LNCaP clone FGC (cell line): Measurements from ENCODE around the gene ZNF620.

Source experiments
- DNase-seq: peaks from one replicate; pipeline ENCODE4 v3.0.0-alpha.2; 2011; ENCODE audit warnings: low read depth
- H3K4me3 ChIP-seq: 2 replicates; pipeline ENCODE4 v1.5.1; 2011; ENCODE audit warnings: mild to moderate bottlenecking, low read depth, low read length, control low read depth
- CTCF ChIP-seq: IDR thresholded peaks from 2 replicates; pipeline ENCODE4 v1.5.1; 2012; ENCODE audit warnings: mild to moderate bottlenecking; ENCODE audit not compliant: control insufficient read depth, insufficient read depth; ENCODE audit errors: extremely low read depth

ZNF620 gene

GRCh38 chr3:40499952-40500351, 5.9 kb upstream of the ZNF620 start:
- no peak overlapping the region for H3K4me3 ChIP-seq
- TF ChIP-seq CTCF = no peak
- no peak for DNase-seq

- DNase-seq = no peak
- no peak for TF ChIP-seq CTCF
- H3K4me3 ChIP-seq = no peak overlapping the region
Measured at GRCh38 chr3:40502034-40502433, 3.8 kb upstream of the ZNF620 start.

- peak overlapping the region; percentile 65 for H3K4me3 ChIP-seq
- no peak for TF ChIP-seq CTCF
- DNase-seq = no peak
Measured at GRCh38 chr3:40504636-40505430, 1.0 kb upstream of the ZNF620 start.

- TF ChIP-seq CTCF = no peak
- DNase-seq = no peak
- no peak overlapping the region for H3K4me3 ChIP-seq
Measured at GRCh38 chr3:40511031-40511718, 5.3 kb downstream of the ZNF620 start.

GRCh38 chr3:40516201-40516600, 10.4 kb downstream of the ZNF620 start:
- no peak for DNase-seq
- no peak for TF ChIP-seq CTCF
- H3K4me3 ChIP-seq = no peak overlapping the region

- TF ChIP-seq CTCF = no peak
- DNase-seq = no peak
- H3K4me3 ChIP-seq = no peak overlapping the region
Measured at GRCh38 chr3:40518067-40518466, 12.2 kb downstream of the ZNF620 start.
